Measurements from ENCODE around the gene ZNF333.

GRCh38 chr19:14770944-14771839 is 81.3 kb downstream of the ZNF333 start:
- TF ChIP-seq POLR2A (IDR thresholded peaks at IDR 0.05; ENCODE audit: low read depth, low read length) (no peak), TAF1 (IDR thresholded peaks at IDR 0.05; ENCODE audit: borderline replicate concordance, low read depth, low read length) (no peak), POLR2AphosphoS5 (IDR thresholded peaks at IDR 0.05; ENCODE audit: low read depth, low read length) (no peak)
